HL-60 (cell line): ENCODE data around the gene ATP1A2.

ENCODE experiments used
- CTCF ChIP-seq: IDR thresholded peaks from one replicate; pipeline ENCODE4 v1.5.1; 2011; ENCODE audit warnings: low read length, control low read depth, inconsistent platforms; ENCODE audit not compliant: insufficient read depth
- GABPA ChIP-seq: IDR thresholded peaks from 2 replicates; pipeline ENCODE4 v1.6.1; 2012; ENCODE audit warnings: low read depth
- POLR2AphosphoS5 ChIP-seq: IDR thresholded peaks from 2 replicates; pipeline ENCODE4 v1.6.1; 2012; ENCODE audit warnings: low read depth
- REST ChIP-seq: IDR thresholded peaks from 2 replicates; pipeline ENCODE4 v1.6.1; 2012; ENCODE audit warnings: low read depth; ENCODE audit not compliant: insufficient replicate concordance
- SPI1 ChIP-seq: IDR thresholded peaks from 2 replicates; pipeline ENCODE4 v1.6.1; 2012; ENCODE audit warnings: low read depth, mild to moderate bottlenecking, borderline replicate concordance

- no peak for TF ChIP-seq REST
- no peak for TF ChIP-seq CTCF
- no peak for TF ChIP-seq POLR2AphosphoS5
- TF ChIP-seq SPI1 = no peak
- TF ChIP-seq GABPA = no peak
These were observed 48.5 kb upstream of the ATP1A2 start for GRCh38 chr1:160066829-160067745.
